Measurements from ENCODE around the gene MDH1B. TPM values are rescaled to one million over a fixed set of nuclear protein-coding genes. Genes with fewer than 3 reads are reported as not detected.
A peak's percentile ranks its signal among the peaks of the same experiment; 100 is the strongest.
"Not testable (repeated sequence)": the region's sequence is repeated elsewhere in the genome, so short reads cannot be mapped to it uniquely, and the experiment has no call there.

MDH1B gene
- total RNA-seq, result 10 to 100 TPM in 1 of 4 donors, 1 to 10 TPM in 3; 1.3 to 38.2 (median 4.8) TPM

DNA sequence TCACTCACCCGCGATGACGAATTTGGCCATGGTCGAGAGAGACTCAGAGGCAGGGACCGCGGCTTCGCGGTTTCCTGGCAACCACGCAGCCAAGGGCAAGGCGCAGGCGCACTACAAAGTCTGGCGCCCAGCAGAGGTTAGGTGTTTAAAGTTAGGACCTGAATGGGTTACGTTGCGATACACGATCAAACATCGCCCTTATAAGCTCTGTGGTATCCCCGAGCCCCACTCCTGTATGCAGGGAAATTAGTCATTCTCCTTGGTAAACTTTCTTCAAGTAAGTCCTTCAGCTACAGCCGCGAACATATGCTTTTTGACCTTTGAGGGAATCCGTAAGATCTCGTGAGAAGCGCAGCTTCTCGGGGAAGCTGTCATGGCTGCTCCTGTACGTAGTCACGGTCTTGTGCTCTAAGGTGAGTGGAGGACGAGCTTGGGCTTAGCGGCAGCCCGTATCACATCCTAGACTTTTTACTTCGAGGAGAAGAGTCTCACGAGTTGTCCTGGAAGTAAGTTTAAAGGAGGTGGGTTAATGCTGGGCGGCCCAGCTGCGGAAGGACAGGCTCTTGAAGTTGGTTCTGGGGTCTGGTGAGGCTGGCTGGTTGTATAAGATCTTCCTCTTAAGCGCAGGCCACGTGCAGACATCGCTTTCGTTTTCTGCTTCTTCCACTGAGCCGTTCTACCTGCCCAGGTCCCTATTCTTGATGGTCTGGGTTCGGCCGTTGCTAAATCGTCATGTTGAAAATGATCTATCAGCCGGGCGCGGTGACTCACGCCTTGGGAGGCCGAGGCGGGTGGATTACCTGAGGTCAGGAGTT lies at the start of gene MDH1B, which contains the start of gene FASTKD2:
TSS of gene MDH1B (minus strand) at position 87 of the 815 bp plus-strand sequence. CDS start at position 30, 57 bp downstream.
TSS of gene FASTKD2 (plus strand) at position 365 of the 815 bp plus-strand sequence. CDS start 1,088 bp downstream, outside the sequence.
- Histone ChIP-seq H3K36me3 (no peaks in the 10 kb centered on the region), H3K4me3 (peak within 1 kb of the TSS; percentile 74 to 75), H3K27ac (peak within 1 kb of the TSS; percentile 81 to 89), H3K9me3 (no peaks in the 10 kb centered on the region), H3K4me1 (peaks cover 0 to 9% of the 10 kb centered on the region in 2 donors), H3K27me3 (no peaks in the 10 kb centered on the region)
- intact Hi-C loops (cut with DNase I; ENCODE audit: low total_unique reads), result no loop called here
- DNase-seq, result peak; percentile 92
- TF ChIP-seq POLR2A (IDR thresholded peaks at IDR 0.05), result peak in 1 of 2 donors; percentile 41
- TF ChIP-seq, protein P1, sequence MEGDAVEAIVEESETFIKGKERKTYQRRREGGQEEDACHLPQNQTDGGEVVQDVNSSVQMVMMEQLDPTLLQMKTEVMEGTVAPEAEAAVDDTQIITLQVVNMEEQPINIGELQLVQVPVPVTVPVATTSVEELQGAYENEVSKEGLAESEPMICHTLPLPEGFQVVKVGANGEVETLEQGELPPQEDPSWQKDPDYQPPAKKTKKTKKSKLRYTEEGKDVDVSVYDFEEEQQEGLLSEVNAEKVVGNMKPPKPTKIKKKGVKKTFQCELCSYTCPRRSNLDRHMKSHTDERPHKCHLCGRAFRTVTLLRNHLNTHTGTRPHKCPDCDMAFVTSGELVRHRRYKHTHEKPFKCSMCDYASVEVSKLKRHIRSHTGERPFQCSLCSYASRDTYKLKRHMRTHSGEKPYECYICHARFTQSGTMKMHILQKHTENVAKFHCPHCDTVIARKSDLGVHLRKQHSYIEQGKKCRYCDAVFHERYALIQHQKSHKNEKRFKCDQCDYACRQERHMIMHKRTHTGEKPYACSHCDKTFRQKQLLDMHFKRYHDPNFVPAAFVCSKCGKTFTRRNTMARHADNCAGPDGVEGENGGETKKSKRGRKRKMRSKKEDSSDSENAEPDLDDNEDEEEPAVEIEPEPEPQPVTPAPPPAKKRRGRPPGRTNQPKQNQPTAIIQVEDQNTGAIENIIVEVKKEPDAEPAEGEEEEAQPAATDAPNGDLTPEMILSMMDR (IDR thresholded peaks at IDR 0.05), result no peak

DNA sequence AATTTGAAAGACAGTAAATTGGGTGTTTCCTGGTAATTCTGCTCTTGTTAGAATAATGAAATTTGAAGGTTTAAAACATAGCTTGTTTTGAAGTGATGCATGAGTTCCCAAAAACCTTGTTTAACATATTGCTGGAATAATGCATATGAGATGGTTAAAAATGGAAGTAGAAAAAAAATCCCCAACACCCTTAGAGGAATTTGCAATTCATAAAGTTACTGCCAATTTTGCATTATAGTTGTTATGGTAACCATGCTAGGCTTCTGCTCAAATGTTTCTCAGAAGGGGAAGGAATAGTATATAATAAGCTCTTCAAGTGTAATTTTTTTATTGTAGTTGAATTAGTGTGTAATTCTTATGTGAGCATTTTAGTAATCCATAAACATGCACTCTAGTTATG lies 49.4 kb upstream of the MDH1B start:
- intact Hi-C loops (cut with DNase I; ENCODE audit: low total_unique reads), result no loop called here

DNA sequence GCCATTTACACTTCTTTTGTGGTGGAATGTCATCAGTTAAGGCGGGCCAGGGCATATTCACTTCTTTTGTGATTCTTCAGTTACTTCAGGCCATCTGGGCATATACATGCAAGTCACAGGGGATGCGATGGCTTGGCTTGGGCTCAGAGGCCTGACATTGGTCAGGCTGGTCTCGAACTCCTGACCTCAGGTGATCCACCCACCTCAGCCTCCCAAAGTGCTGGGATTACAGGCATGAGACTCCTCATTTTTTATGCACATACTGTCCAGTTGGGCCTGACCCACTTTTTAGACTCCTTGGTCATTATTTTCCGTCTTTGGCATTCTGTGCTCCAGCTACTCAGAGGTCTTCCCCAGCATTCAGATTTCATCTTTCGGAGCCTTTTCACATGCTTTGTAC lies 47.3 kb upstream of the MDH1B start:
- intact Hi-C loops (cut with DNase I; ENCODE audit: low total_unique reads); H3K9me3 ChIP-seq; H3K4me1 ChIP-seq; H3K4me3 ChIP-seq; H3K36me3 ChIP-seq; DNase-seq; H3K27me3 ChIP-seq; H3K27ac ChIP-seq: not testable (repeated sequence)

More for the DNA sequence above, 49.4 kb upstream of the MDH1B start:
- DNase-seq, result no peak
- H3K9me3 ChIP-seq, result no peaks in the 10 kb centered on the region
- H3K4me3 ChIP-seq, result no peak overlapping the region
- no peak overlapping the region for H3K27ac ChIP-seq
- H3K36me3 ChIP-seq, result no peaks in the 10 kb centered on the region
- TF ChIP-seq, protein P1 (IDR thresholded peaks at IDR 0.05), result no peak
- TF ChIP-seq POLR2A (IDR thresholded peaks at IDR 0.05), result no peak
- H3K4me1 ChIP-seq, result no peaks in the 10 kb centered on the region
- H3K27me3 ChIP-seq, result no peaks in the 10 kb centered on the region

DNA sequence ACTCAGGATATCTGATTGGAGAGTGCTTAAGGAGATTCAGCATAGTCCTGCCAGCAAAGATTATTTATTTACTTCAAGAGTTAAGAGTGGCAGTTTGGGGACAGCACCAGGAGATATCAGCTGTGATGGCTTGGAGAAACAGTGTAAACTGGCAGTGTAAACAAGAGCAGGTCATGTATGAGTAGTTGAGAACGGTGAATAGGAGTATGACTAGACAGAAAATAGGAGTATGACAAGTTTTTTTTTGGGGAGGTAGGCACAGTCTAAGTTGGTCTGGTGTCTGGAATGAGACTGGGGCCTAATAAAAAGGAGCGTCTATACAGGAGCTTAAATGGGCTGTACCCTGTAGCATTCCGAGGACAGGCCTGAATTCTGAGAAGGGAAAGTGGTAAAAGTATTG lies 42.5 kb upstream of the MDH1B start:
- intact Hi-C loops (cut with DNase I; ENCODE audit: low total_unique reads); H3K4me1 ChIP-seq; H3K4me3 ChIP-seq; H3K27ac ChIP-seq; H3K27me3 ChIP-seq; H3K36me3 ChIP-seq; DNase-seq; H3K9me3 ChIP-seq: not testable (repeated sequence)

DNA sequence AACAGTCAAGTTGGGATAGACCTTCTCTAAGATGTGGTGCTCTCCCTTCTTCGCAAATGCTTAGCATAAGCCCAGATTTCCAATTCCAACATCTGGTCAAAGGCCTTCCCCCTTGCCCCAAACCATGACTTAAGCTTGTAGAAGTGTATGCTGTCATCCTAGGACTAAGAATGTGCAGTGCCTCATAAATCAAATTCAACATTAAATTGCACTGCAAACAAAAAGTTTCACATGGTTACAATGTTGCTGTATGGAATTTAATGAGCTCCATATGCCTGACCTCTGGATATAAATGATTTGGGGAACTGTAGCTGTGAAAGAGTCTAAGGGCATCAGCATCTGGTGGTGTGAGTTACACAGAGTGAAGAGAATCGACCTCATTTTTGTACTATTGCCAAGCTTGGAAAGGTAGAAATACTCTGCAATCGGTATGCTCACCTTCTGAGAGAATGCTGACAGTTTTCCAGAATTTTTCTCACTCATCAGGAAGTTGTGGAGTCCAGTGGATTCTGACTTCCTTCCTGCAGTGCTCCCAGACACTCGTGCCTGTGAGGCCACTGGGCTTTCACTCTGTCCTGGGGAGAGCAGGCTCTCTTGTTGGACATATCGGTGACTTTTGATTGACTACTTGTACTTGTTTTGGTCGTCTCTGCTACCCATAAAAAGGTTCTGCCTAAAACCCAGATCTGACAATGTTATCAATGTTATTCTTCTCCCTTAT lies 40.9 kb upstream of the MDH1B start:
- H3K36me3 ChIP-seq, result no peaks in the 10 kb centered on the region
- no peaks in the 10 kb centered on the region for H3K27me3 ChIP-seq
- no peak overlapping the region for H3K27ac ChIP-seq
- H3K4me1 ChIP-seq, result no peaks in the 10 kb centered on the region
- no peak for TF ChIP-seq POLR2A (IDR thresholded peaks at IDR 0.05)
- TF ChIP-seq, protein P1 (IDR thresholded peaks at IDR 0.05), result no peak
- DNase-seq, result no peak
- intact Hi-C loops (cut with DNase I; ENCODE audit: low total_unique reads), result no loop called here
- no peak overlapping the region for H3K4me3 ChIP-seq
- no peaks in the 10 kb centered on the region for H3K9me3 ChIP-seq

DNA sequence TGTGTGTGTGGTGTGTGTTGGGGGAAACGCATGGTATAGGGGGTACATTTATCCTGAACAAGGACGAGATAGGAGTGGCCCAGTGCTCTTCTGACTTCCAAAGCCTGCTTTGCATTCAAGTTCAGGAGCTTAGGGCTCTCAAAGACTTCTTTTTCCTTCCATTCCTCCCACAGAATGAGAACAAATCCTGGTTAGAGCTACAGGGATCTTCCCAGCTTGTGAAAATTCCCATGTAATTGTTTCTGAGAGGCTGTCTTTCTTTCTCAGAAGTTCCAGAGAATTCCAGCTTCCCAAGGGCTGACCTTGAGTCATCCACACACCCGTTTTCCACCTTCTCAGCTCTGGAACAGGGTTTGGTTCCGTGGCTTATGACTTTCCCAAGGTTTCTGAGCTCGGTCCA lies 39.2 kb upstream of the MDH1B start:
- no peaks in the 10 kb centered on the region for H3K27me3 ChIP-seq
- H3K27ac ChIP-seq, result peak overlapping the region in 1 of 2 donors; percentile 49
- H3K36me3 ChIP-seq, result no peaks in the 10 kb centered on the region
- intact Hi-C loops (cut with DNase I; ENCODE audit: low total_unique reads), result no loop called here
- DNase-seq, result no peak
- H3K4me3 ChIP-seq, result no peak overlapping the region
- no peaks in the 10 kb centered on the region for H3K4me1 ChIP-seq
- H3K9me3 ChIP-seq, result no peaks in the 10 kb centered on the region
- TF ChIP-seq POLR2A (IDR thresholded peaks at IDR 0.05), result no peak
- TF ChIP-seq, protein P1 (IDR thresholded peaks at IDR 0.05), result no peak
